Measurements from ENCODE around the gene NFE2L3. TPM values are rescaled to one million over a fixed set of nuclear protein-coding genes. Genes with fewer than 3 reads are reported as not detected.

The NFE2L3 gene
- total and polyA plus RNA-seq, 9 of the 15 experiments (the other 6 are each of a cell fraction or from before 2014, with no cell fraction given) = 2.9 to 16.9 (median 12.4) TPM

DNA sequence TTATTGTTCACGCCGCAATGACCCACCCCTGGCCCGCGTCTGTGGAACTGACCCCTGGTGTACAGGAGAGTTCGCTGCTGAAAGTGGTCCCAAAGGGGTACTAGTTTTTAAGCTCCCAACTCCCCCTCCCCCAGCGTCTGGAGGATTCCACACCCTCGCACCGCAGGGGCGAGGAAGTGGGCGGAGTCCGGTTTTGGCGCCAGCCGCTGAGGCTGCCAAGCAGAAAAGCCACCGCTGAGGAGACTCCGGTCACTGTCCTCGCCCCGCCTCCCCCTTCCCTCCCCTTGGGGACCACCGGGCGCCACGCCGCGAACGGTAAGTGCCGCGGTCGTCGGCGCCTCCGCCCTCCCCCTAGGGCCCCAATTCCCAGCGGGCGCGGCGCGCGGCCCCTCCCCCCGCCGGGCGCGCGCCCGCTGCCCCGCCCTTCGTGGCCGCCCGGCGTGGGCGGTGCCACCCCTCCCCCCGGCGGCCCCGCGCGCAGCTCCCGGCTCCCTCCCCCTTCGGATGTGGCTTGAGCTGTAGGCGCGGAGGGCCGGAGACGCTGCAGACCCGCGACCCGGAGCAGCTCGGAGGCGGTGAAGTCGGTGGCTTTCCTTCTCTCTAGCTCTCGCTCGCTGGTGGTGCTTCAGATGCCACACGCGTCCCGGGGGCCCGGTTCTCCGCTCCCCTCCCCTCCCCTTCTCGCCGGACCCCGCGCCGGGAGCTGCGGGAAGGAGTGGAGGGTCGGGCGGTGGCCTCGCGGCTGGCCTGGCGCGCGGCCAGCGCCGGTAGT is 49.4 kb downstream of the NFE2L3 start, which contains the start of gene CBX3:
Gene CBX3, plus strand, starts transcription at position 499 of the 772 bp plus-strand sequence. CDS start 1,254 bp downstream, outside the sequence.
- ATAC-seq (peak; percentile 66), DNase-seq (ENCODE audit: extremely low read depth in 1 of 4, low spot score in 3 of 4) (peak; percentile 85 to 97 (median 89)), FAIRE-seq (peak; percentile 44)
- whole genome bisulfite sequencing (ENCODE audit: insufficient coverage, low coverage, missing lambda C conversion rate) = 2% methylated on average over 13 of the region's 86 CpGs
- peak within 1 kb of the TSS; percentile 97 for H3K27ac ChIP-seq (ENCODE audit: extremely low read depth, low read depth, low read length)
- peak within 1 kb of the TSS; percentile 74 for H2AFZ ChIP-seq (ENCODE audit: low read depth, low read length)
- H3K79me2 ChIP-seq (ENCODE audit: control insufficient read depth, insufficient read depth, low read length) = peaks cover 93% of the 10 kb centered on the region
- in situ Hi-C loops (cut with MboI) = no loop called here
- H3K4me2 ChIP-seq (ENCODE audit: insufficient read depth, low read length) = peak within 1 kb of the TSS; percentile 89
- ChIA-PET POLR2A (interaction anchor here (0.6 to 5.1 kb wide), 12 partner anchors 10 to 589 kb away, joined by 3 to 61 read pairs (median 5); partner anchors contain the start of gene NFE2L3), CTCF (ENCODE audit: low intra/inter-chr PET ratio) (interaction anchor here (0.6 kb wide), 1 partner anchor 164 kb away, joined by 4 read pairs; no protein-coding TSS in a partner anchor)
- no peaks in the 10 kb centered on the region for H3K27me3 ChIP-seq (ENCODE audit: control insufficient read depth in 2 of 2, insufficient read depth in 2 of 2, low read length in 2 of 2)
- peaks cover 70% of the 10 kb centered on the region for H3K36me3 ChIP-seq (ENCODE audit: control insufficient read depth, insufficient read depth, low read length)
- peaks cover 0 to 20% of the 10 kb centered on the region in 2 experiments; a peak in 3 of 5 replicates for H3K4me1 ChIP-seq (replicated peaks in 1 of 2; ENCODE audit: control insufficient read depth in 2 of 2, insufficient read depth in 2 of 2, low read length in 2 of 2)
- H3K9me3 ChIP-seq (replicated peaks; ENCODE audit: control insufficient read depth, insufficient read depth, low read depth, low read length) = no peaks in the 10 kb centered on the region
- H4K20me1 ChIP-seq (replicated peaks; ENCODE audit: control insufficient read depth, insufficient read depth, low read length) = peaks cover 44% of the 10 kb centered on the region
- peaks cover 5% of the 10 kb centered on the region for H3K9me1 ChIP-seq (ENCODE audit: control insufficient read depth, insufficient read depth, low read length)
- no TSS peak for BruUV-seq (replicated peaks)
- intact Hi-C loops (cut with micrococcal nuclease) = loop anchor here (1.0 to 10.0 kb wide), 5 partner anchors 83 to 339 kb away; no protein-coding TSS in a partner anchor
- peak within 1 kb of the TSS; percentile 76 for H3K4me3 ChIP-seq
- peak within 1 kb of the TSS; percentile 99 for H3K9ac ChIP-seq (ENCODE audit: insufficient read depth in 1 of 2, low read depth in 2 of 2, low read length in 2 of 2)
- TF ChIP-seq ATF7 (IDR thresholded peaks at IDR 0.05) (no peak), SREBF2 (CRISPR knock-in tag; IDR thresholded peaks at IDR 0.05) (no peak), ZBTB7A (IDR thresholded peaks at IDR 0.05; ENCODE audit: borderline replicate concordance, control insufficient read depth, low read depth, low read length) (peak; percentile 98), NR4A1 (CRISPR knock-in tag; IDR thresholded peaks at IDR 0.05) (no peak), NR4A1 (tag; IDR thresholded peaks at IDR 0.05) (no peak), RBFOX2 (IDR thresholded peaks at IDR 0.05; ENCODE audit: low read depth, low read length) (peak; percentile 96), ZFX (CRISPR knock-in tag; IDR thresholded peaks at IDR 0.05) (peak; percentile 68), BCL6 (CRISPR knock-in tag; IDR thresholded peaks at IDR 0.05) (no peak), ZNF134 (CRISPR knock-in tag; conservative IDR thresholded peaks at IDR 0.05) (no peak), CCAR2 (IDR thresholded peaks at IDR 0.05; ENCODE audit: low read depth, low read length) (no peak), PHF8 (IDR thresholded peaks at IDR 0.05; ENCODE audit: borderline replicate concordance, low read length) (peak; percentile 84), ZNF507 (tag; conservative IDR thresholded peaks at IDR 0.05) (no peak), KLF6 (CRISPR knock-in tag; IDR thresholded peaks at IDR 0.05; ENCODE audit: borderline replicate concordance) (no peak; the same call in 1 of the 2 replicates)
- TF ChIP-seq, protein P1, sequence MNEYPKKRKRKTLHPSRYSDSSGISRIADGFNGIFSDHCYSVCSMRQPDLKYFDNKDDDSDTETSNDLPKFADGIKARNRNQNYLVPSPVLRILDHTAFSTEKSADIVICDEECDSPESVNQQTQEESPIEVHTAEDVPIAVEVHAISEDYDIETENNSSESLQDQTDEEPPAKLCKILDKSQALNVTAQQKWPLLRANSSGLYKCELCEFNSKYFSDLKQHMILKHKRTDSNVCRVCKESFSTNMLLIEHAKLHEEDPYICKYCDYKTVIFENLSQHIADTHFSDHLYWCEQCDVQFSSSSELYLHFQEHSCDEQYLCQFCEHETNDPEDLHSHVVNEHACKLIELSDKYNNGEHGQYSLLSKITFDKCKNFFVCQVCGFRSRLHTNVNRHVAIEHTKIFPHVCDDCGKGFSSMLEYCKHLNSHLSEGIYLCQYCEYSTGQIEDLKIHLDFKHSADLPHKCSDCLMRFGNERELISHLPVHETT (CRISPR knock-in tag; conservative IDR thresholded peaks at IDR 0.05 in 1 of 2, IDR thresholded peaks at IDR 0.05 in 1 of 2) = peak in 1 of 2 experiments; percentile 98; a peak in 2 of 4 replicates
- TF ChIP-seq, protein P2, sequence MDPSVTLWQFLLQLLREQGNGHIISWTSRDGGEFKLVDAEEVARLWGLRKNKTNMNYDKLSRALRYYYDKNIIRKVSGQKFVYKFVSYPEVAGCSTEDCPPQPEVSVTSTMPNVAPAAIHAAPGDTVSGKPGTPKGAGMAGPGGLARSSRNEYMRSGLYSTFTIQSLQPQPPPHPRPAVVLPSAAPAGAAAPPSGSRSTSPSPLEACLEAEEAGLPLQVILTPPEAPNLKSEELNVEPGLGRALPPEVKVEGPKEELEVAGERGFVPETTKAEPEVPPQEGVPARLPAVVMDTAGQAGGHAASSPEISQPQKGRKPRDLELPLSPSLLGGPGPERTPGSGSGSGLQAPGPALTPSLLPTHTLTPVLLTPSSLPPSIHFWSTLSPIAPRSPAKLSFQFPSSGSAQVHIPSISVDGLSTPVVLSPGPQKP (CRISPR knock-in tag; IDR thresholded peaks at IDR 0.05) = no peak
- TF ChIP-seq, protein P3, sequence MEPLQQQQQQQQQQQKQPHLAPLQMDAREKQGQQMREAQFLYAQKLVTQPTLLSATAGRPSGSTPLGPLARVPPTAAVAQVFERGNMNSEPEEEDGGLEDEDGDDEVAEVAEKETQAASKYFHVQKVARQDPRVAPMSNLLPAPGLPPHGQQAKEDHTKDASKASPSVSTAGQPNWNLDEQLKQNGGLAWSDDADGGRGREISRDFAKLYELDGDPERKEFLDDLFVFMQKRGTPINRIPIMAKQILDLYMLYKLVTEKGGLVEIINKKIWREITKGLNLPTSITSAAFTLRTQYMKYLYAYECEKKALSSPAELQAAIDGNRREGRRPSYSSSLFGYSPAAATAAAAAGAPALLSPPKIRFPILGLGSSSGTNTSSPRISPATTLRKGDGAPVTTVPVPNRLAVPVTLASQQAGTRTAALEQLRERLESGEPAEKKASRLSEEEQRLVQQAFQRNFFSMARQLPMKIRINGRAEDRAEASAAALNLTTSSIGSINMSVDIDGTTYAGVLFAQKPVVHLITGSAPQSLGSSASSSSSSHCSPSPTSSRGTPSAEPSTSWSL (CRISPR knock-in tag; IDR thresholded peaks at IDR 0.05; ENCODE audit: borderline replicate concordance) = no peak
